ENCODE data around the gene CNN1. TPM values are rescaled to one million over a fixed set of nuclear protein-coding genes. Genes with fewer than 3 reads are reported as not detected.

The CNN1 gene
- total RNA-seq, 1 donor: 9.8 TPM

GRCh38 chr19:11495885-11496284, 42.8 kb upstream of the CNN1 start:
- no peak for DNase-seq (ENCODE audit: insufficient read length, low spot score, missing footprints)
- no peaks in the 10 kb centered on the region for H3K27me3 ChIP-seq (ENCODE audit: insufficient read depth, low read length)
- peaks cover 5% of the 10 kb centered on the region for H3K4me1 ChIP-seq (ENCODE audit: insufficient read depth, low read length)
- no peak overlapping the region for H3K27ac ChIP-seq (ENCODE audit: low read depth, low read length)
- H4K20me1 ChIP-seq (ENCODE audit: insufficient read depth, low read length): peaks cover 2% of the 10 kb centered on the region
- TF ChIP-seq CTCF (IDR thresholded peaks at IDR 0.05; ENCODE audit: extremely low read depth, low read depth, low read length): no peak
- no peak overlapping the region for H2AFZ ChIP-seq (ENCODE audit: low read length)
- no peak overlapping the region for H3K4me3 ChIP-seq (ENCODE audit: insufficient read depth, low read length)
- no peaks in the 10 kb centered on the region for H3K9me3 ChIP-seq (ENCODE audit: low read depth, low read length)
- H3K4me2 ChIP-seq (ENCODE audit: insufficient read depth, low read length): no peak overlapping the region
- H3K36me3 ChIP-seq (ENCODE audit: insufficient read depth, low read length): peaks cover 2% of the 10 kb centered on the region
- no peaks in the 10 kb centered on the region for H3K79me2 ChIP-seq (ENCODE audit: insufficient read depth, low read length)

GRCh38 chr19:11496391-11497163, 42.1 kb upstream of the CNN1 start:
- peak; percentile 82 for TF ChIP-seq CTCF (IDR thresholded peaks at IDR 0.05; ENCODE audit: extremely low read depth, low read depth, low read length)
- peak; percentile 98 for DNase-seq (ENCODE audit: insufficient read length, low spot score, missing footprints)
- Histone ChIP-seq H4K20me1 (ENCODE audit: insufficient read depth, low read length) (peaks cover 2% of the 10 kb centered on the region), H3K79me2 (ENCODE audit: insufficient read depth, low read length) (no peaks in the 10 kb centered on the region), H3K9me3 (ENCODE audit: low read depth, low read length) (no peaks in the 10 kb centered on the region), H2AFZ (ENCODE audit: low read length) (no peak overlapping the region), H3K4me1 (ENCODE audit: insufficient read depth, low read length) (peaks cover 5% of the 10 kb centered on the region), H3K27me3 (ENCODE audit: insufficient read depth, low read length) (no peaks in the 10 kb centered on the region), H3K4me2 (ENCODE audit: insufficient read depth, low read length) (no peak overlapping the region), H3K36me3 (ENCODE audit: insufficient read depth, low read length) (peaks cover 2% of the 10 kb centered on the region), H3K4me3 (ENCODE audit: insufficient read depth, low read length) (no peak overlapping the region), H3K27ac (ENCODE audit: low read depth, low read length) (peak overlapping the region; percentile 51)

GRCh38 chr19:11499220-11499726, 39.4 kb upstream of the CNN1 start:
- no peak for TF ChIP-seq CTCF (IDR thresholded peaks at IDR 0.05; ENCODE audit: extremely low read depth, low read depth, low read length)
- peaks cover 2% of the 10 kb centered on the region for H4K20me1 ChIP-seq (ENCODE audit: insufficient read depth, low read length)
- H3K79me2 ChIP-seq (ENCODE audit: insufficient read depth, low read length): no peaks in the 10 kb centered on the region
- no peak for DNase-seq (ENCODE audit: insufficient read length, low spot score, missing footprints)
- H3K4me2 ChIP-seq (ENCODE audit: insufficient read depth, low read length): no peak overlapping the region
- no peaks in the 10 kb centered on the region for H3K27me3 ChIP-seq (ENCODE audit: insufficient read depth, low read length)
- no peak overlapping the region for H3K27ac ChIP-seq (ENCODE audit: low read depth, low read length)
- peaks cover 2% of the 10 kb centered on the region for H3K36me3 ChIP-seq (ENCODE audit: insufficient read depth, low read length)
- peaks cover 5% of the 10 kb centered on the region for H3K4me1 ChIP-seq (ENCODE audit: insufficient read depth, low read length)
- H3K9me3 ChIP-seq (ENCODE audit: low read depth, low read length): no peaks in the 10 kb centered on the region
- no peak overlapping the region for H3K4me3 ChIP-seq (ENCODE audit: insufficient read depth, low read length)
- no peak overlapping the region for H2AFZ ChIP-seq (ENCODE audit: low read length)

- Histone ChIP-seq H3K27me3 (ENCODE audit: insufficient read depth, low read length) (no peaks in the 10 kb centered on the region), H3K4me2 (ENCODE audit: insufficient read depth, low read length) (no peak overlapping the region), H3K4me1 (ENCODE audit: insufficient read depth, low read length) (peaks cover 5% of the 10 kb centered on the region), H4K20me1 (ENCODE audit: insufficient read depth, low read length) (peaks cover 2% of the 10 kb centered on the region), H3K4me3 (ENCODE audit: insufficient read depth, low read length) (no peak overlapping the region), H3K9me3 (ENCODE audit: low read depth, low read length) (no peaks in the 10 kb centered on the region), H2AFZ (ENCODE audit: low read length) (no peak overlapping the region), H3K79me2 (ENCODE audit: insufficient read depth, low read length) (no peaks in the 10 kb centered on the region), H3K27ac (ENCODE audit: low read depth, low read length) (no peak overlapping the region), H3K36me3 (ENCODE audit: insufficient read depth, low read length) (peaks cover 2% of the 10 kb centered on the region)
- TF ChIP-seq CTCF (IDR thresholded peaks at IDR 0.05; ENCODE audit: extremely low read depth, low read depth, low read length): no peak
- DNase-seq (ENCODE audit: insufficient read length, low spot score, missing footprints): peak; percentile 70
Measured at GRCh38 chr19:11499890-11500420, 38.7 kb upstream of the CNN1 start.
